Measurements from ENCODE around the gene DNAJC7.
"Not testable (repeated sequence)": the region's sequence is repeated elsewhere in the genome, so short reads cannot be mapped to it uniquely, and the experiment has no call there.

GRCh38 chr17:42010266-42010680 lies 7.0 kb downstream of the DNAJC7 start:
- TF ChIP-seq EP300, CTCF, POLR2AphosphoS5 (IDR thresholded peaks at IDR 0.05): not testable (repeated sequence)

Data from upper lobe of left lung (tissue), 4 donors.